Colon (tissue), 2 donors: ENCODE results near the gene LRSAM1.

ENCODE experiments used
- FAIRE-seq: peaks from 2 replicates; lab custom pipeline; 2012; peaks lifted over from hg19 to GRCh38; lab: Jason Lieb, UNC
- donor health status: control.
- donor health status: control.

LRSAM1 gene

DNA sequence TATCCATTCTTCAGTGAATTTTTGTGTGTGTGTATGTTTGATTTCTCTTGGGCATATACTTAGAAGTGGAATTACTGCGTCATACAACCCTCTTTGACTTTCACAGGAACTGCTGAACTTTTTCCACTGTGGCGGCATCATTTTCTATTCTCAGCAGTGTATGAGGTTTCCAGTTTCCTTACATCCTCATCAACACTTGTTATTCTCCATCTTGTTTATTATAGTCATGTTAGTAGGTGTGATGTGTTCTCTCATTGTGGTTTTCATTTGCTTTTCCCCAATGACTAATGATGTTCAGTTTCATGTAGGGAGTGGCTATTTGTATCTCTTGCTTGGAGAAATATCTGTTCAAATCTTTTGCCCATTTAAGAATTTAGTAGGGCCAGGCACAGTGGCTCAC is 24.6 kb upstream of the LRSAM1 start:
- no peak for FAIRE-seq

DNA sequence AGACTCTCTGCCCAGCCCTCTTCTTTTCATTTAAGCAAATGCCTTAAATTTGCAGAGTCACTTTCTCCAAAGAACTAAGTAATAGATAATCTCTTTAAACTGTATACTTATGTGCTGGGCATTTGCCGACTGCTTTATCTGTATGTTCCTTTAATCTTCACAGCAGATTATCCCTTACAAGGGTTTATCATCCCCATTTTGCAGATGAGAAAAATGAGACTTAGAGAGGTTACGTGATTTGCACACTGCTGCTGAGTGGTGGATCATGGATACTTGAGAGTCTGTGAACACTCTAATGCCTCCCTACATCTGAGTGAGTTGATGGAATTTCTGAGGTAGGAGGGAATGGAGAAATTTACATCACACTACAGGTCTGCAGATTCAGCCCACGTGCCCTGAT is 23.0 kb upstream of the LRSAM1 start:
- FAIRE-seq = no peak

DNA sequence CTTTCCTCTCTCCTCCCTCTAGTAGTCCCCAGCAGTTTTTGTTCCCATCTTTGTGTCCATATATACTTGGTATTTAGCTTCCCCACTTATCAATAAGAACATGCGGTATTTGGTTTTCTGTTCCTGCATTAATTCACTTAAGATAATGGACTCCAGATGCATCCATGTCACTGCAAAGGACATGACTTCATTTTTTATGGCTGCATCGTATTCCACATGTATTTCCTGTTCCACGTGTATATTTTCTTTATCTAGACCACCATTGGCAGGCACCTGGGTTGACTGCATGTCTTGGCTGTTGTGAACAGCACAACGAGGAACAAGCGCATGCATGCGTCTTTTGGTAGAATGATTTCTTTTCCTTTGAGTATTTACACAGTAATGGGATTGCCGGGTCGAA is 20.9 kb upstream of the LRSAM1 start:
- no peak for FAIRE-seq

DNA sequence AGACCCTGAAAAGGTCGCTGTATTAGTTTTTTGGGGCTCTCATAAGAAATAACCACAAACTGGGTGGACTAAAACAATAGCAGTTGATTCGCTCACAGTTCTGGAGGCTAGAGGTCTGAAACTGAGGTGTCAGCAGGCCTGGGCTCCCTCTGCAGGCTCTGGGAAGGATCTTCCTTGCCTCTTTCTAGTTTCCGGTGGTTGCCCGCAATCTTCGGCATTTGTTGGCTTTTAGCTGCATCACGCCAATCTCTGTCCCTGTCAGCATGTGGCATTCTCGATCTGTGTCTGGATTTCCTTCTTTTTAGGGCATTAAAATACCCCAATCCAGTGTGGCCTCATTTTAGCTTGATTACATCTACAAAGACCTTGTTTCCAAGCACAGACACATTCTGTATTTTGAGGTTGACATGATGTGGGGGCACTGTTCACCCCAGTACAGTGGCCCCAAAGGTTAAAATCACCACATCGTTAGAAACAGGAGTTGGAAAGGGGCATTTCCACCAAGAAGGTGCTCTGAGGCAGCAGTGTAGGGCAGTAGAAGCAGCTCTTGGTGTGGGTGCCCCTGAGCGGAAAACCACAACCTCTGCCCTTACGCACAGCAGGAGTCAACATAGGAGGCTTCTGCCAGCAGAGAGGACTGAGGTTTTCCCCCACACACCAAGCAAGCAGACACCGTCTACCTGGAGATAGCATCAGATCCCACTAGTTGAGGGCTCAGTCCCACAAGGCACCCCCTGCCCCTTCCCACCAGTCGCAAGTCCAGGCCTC is 13.6 kb upstream of the LRSAM1 start:
- no peak for FAIRE-seq

DNA sequence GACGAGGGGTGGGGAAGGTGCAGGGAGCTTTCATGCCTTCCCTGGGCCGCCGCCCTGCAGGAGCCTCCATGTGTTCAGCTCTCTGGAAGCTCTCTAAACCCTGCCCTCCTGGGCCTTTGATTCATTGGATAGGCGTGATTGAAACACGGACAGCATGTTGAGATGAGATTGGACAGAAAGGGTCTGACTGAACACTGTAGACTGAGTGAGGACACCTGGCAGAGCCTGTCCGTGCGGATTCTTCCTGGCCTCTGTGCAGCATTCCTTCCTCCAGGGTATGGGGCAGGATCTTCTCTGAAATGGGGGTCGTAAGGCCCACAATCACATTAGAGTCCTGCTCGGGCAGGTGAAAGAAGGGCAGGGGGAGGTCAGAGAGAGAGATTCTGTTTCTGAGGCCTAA is 12.9 kb upstream of the LRSAM1 start:
- FAIRE-seq = no peak

DNA sequence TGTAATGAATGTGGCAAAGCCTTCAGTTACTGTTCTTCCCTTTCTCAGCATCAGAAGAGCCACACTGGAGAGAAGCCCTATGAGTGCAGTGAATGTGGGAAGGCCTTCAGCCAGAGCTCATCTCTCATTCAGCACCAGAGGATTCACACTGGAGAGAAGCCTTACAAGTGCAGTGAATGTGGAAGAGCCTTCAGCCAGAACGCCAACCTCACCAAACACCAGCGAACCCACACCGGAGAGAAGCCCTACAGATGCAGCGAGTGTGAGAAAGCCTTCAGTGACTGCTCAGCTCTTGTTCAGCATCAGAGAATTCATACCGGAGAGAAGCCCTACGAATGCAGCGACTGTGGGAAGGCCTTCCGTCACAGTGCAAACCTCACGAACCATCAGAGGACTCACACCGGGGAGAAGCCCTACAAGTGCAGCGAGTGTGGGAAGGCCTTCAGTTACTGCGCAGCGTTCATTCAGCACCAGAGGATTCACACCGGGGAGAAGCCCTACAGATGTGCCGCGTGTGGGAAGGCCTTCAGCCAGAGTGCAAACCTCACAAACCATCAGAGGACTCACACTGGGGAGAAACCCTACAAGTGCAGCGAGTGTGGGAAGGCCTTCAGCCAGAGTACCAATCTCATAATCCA is 6.9 kb upstream of the LRSAM1 start:
- no peak for FAIRE-seq

DNA sequence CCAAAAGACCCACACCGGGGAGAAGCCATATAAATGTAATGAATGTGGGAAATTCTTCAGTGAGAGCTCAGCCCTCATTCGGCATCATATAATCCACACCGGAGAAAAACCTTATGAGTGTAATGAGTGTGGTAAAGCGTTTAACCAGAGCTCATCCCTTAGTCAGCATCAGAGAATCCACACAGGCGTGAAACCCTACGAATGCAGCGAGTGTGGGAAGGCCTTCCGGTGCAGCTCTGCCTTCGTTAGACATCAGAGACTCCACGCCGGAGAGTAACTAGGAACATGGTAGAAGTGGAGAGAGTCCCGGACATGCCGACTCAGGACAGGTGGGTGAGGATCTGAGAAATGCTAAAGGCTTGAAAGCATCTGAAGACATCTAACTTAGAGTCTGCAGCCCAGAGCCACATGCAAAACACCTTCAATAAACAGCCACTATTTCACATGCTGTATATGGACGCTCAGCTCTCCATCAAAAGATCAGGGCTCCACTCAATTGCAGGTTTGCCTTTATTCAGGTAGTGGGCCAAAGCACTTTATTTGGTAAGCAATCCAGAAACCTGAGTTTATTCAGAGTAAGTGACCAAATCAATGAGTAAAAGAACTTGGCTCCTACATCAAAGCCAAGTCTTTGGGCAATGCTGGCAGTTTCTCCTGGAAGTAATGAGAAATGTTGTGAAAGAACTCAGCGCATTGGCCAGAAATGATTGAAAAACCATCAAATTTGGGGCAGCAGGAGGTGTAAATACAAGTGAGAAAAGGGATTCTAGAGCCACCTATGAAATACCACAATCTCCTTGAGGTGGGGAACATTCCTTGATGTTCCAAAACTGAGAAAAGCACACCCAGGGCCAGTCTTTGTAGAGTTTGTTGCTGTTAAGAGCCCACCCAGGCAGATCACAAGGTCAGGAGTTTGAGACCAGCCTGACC is 6.1 kb upstream of the LRSAM1 start:
- FAIRE-seq = no peak

DNA sequence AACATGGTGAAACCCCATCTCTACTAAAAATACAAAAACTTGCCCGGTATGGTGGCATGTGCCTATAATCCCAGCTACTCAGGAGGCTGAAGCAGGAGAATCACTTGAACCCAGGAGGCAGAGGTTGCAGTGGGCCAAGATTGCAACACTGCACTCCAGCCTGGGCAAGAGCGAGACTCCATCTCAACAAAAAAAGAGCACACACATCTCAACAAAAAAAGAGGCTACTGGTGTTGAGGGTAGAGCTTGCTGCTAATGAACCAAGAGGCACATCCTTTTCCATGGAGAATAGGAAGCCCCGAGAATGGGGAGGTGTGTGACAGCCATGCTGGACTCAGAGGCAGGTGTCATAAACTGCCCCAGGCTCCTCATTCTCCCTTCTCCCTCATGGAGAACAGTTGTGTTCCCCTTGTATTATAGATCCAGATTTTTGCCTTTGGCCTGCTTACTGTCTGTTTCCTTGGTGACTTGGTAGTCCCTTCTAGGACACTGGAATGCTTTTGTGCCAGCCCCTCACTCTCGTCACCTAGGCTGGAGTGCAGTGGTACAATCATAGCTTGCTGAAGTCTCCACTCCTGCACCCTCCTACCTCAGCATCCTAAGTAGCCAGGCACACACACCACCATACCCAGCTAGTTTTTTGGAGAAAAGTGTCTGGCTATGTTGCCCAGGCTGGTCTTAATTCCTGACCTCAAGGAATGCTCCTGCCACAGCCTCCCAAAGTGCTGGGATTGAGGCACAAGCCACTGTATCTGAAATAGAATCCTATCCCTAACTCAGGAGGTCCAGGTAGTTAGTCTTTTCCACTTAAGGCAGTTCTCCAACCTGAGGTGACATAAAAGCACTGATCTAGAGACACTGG is 5.2 kb upstream of the LRSAM1 start:
- no peak for FAIRE-seq

DNA sequence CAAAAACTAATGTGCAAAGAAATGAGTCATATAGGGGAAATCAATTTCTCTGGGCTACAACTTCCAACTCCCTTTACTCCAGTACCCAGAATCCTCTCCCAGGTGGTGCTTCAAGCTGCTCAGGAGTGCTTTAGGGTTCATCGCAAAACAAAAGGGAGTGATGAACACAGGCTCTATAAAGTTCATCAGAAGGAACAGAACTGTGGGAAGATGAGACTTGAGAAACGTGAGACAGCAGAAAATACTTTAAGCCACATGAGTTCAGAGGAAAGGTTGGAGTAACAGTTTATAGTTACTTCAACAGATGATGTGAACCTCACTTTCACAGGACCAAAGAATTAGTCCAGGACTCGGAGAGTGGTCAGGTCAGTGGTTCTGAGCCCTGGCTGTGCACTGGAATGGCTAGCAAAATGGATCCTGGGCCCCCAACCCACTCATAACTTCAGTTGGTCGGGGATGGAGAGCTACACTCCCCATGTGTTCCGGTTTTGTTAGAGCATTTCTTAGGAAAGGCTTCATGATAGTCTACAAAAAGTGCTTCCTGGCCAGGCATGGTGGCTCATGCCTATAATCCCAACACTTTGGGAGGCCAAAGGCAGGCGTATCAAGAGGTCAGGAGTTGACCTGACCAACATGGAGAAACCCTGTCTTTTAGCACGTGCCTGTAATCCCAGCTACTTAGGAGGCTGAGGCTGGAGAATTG is 4.4 kb upstream of the LRSAM1 start:
- FAIRE-seq = no peak

DNA sequence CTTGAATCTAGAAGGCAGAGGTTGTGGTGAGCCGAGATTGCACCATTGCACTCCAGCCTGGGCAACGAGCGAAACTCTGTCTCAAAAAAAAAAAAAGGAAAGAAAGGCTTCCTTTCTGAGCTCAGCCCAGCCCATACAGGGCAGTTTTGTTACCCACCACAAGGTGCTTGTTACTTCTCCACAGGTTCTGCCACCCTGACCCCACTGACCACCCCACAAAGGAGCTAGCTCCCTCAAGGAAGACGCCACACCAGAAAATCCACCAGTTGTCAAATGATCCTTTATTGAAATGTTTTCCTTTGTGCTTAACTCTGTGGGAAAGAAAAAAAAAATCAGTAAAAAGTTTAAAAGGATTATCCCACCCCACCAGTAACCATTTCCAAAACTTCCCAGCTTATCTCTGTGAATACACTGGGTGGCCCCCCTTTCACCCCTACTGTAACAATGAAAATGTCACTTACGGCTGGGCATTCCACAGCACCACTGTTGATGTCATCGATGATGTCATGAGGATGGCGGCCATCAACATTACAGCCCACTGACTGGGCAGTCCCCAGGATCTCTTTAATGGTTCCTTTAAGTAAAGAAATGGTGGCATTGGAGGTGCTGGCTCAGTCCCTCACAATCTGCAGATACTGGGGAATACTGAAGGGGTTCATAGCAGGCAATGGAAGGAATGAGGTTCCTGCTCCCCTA is 3.7 kb upstream of the LRSAM1 start:
- no peak for FAIRE-seq

DNA sequence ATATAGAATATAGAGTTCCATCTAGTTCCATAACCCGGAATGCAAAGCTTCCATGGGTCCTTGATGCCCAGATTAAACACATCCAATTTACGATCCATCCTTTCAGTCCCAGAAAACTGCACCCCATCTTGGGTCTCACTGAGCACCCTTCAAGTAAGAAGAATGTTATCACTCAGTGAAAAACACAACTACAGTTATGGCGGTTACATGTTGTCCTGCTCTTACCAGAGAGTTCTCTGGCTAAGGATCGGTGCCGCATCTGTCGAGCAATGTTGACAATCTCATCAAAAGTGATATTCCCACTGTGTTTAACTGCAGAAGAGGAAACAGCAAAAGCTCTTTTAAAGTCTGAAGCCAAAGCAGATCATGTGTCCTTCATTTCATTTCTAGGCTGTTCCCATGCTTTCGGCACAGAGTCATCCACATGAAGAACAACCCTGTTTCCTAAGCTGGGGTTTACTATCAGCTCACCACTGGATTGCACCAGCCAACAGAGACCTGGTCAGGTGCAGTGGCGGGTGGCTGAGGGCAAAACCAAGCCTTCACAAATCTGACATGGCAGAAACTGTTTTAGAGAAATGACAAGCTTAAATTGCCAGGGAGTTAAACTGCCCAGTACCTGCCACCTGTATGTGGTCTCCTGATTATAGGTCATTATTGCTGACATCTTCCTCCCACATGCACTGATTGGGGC is 3.1 kb upstream of the LRSAM1 start:
- FAIRE-seq = no peak

DNA sequence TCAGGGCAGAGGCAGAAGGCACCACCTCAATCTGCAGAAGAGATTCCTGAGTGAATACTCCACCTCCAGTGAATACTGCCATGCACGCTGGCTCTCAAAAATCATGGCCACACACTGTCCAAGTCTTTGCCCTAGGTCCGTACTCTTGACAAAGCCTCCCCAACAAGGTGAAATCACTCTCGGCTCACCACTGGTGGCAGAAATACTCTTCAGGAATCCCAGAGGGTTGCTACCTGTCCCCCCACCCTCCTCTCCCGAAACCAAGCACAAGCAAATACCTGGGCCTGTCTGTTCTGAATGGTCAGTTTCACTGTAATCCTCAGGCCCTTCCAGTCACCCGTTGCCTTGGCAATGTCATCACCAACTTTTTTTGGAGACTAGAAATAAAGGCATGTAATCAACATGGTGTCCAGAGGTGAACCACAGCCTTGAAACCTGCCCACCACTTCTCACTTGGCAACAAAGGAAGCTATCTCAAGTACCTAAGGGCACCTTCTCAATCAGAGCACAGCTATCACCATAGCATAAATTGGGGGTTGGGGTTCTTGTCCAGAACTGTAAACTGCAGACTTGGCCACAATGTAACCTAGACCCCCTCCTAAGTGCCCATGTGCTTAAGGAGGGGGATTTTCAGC is 1.9 kb upstream of the LRSAM1 start:
- no peak for FAIRE-seq

DNA sequence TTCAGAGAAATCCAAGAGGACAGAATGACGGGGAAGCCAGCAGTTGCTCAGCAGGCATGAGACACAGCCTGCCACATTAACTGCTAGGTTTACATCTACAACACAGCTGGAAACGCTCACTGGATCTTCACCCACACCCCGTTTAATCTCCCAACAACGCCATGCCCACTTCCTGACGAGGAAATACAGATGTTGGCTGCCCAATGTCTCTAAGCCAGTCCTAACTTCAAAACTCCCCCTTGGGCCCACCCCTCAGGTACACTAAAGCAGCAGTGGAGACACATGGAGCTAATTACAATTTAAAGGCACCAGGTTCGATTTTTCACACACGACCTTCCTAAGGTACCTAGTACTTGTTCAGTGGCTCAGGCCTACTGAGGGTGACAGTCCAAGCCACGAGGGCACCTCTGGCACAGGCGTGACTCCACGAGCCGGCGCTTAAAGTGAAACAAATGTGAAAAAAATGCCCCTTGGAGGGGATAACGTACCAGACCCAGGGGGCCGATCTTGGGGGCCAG is 1.0 kb upstream of the LRSAM1 start:
- no peak for FAIRE-seq

DNA sequence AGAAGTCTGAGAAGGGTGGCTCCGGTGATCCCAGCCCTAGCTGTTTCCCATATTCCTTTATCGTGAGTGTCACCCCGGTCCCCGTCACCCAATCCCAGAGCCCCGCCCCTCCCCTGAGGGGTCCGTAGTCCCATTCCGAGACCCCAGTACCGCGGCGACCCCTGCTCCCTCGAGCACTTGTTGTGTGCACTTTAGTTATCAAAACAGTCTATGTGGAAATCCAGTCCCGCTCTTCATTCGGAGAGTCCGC is 223 bp downstream of the LRSAM1 start:
- FAIRE-seq = no peak

DNA sequence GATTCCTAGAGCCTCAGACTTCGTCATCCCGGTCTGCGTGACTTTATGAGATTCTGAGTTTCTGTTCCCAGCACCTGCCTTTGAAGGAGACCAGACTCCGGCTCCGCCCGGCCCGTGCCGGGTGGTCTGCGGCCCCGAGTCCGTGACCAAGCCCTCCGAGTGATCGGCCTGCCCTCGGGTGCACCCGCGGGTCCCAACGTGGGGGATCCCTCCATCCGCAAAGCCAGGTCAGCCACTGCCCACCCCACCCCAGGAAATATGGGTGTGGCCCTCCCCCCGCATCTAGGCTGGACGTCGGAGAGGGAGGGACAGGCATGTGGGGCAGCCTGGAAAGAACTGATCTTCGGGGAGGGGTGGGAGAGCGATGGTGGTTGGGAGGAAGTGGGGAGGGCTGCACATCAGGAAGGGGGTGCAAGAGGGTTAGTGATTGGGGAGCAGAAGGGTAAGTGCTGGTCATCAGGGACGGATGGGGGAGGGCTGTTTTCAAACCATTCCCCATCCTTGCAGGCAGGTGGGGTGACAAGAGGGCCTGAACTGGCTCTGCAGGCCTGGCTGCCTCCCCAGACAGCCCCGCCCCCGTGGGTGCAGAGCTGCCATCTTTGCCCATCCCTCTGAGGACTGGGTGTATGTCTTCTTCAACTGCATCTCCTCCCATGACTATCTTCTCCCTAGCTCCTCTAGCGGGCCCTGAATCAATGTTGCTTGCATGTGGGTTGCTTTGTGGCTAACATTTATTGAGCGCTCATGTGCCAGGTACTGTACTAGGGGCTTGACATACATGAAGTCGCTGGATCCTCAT is 747 bp downstream of the LRSAM1 start:
- FAIRE-seq = no peak

DNA sequence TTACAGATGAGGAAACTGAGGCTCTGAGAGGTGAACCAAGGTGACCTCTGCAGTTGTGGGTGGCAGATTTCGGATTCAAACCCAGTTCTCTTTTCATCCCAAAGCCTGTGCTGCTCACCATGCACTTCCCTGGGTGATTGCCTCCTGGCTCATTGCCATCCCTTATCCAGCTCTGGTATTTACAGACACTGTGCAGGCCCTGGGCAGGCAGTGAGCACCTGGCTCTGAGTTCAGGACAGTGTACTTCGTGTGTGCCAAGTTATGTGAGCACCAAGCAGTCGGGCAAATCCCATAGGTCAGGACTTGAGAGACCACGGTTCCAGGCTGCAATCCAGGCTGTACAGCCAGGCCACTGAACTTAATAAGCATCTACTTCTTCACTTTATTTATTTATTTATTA is 1.4 kb downstream of the LRSAM1 start:
- no peak for FAIRE-seq

DNA sequence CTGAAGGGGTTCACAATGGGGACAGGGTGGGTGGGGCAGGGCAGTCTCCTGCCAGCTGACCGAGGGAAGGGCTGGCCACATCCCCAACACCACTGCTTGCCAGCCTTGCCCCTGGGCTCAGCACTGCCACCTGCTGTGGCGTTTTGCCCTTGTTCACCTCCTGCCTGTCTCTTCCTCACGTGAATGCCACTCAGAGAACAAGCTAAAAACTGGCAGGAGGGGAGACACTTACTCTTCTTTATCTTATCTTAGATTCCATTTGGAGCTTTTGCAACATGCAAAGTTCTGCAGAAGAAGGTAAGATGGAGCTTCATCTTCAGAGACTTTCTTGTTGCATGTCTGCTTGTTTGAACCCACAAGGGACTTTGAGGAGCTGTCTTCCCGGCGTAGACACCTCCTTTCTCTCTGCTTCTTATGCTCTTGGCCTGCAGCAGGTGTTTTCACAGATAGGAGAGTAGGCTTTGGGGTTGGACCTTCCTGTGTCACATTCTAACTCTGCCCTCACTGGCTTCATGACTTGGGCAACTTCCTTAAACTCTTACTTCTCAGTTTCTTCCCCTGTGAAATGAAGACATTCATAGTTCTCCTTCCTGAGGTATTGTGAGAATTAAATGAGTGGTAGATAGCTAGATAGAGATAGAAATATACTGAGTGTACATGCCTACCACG is 4.1 kb downstream of the LRSAM1 start:
- FAIRE-seq = no peak

DNA sequence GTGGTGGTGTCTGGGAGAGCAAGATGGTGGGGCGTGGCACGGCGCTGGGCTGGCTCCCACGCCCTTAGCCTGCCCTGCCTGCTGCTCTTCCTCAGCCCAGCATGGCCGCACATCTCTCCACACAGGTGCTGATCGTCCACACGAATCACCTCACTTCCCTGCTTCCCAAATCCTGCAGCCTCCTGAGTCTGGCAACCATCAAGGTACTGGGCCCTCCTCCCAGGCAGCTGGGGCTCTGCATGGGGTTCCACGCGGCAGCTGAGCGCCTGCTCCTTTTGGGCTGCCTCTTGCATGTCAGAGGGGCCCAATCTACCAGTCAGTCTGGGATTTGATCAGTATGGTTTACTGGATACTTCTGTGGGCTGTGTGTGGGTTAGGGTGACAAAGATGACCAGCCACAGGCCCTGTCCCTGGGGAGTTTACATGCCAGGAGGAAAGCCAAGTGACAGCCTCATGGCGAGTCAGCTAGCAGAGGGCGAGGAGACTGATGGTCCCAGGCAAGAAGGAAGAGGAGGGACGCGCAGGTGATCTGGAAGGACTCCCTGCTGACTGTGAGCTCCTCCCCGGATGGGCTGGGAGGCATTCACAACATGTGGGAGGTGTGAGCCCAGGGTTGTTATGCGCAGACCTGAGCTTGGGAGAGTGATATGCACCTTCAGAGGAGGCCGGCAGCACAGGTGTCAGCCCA is 6.0 kb downstream of the LRSAM1 start:
- no peak for FAIRE-seq
